ENCODE data around the gene C8G.

The C8G gene

GRCh38 chr9:136901516-136902258 lies 43.4 kb upstream of the C8G start:
- no peak for DNase-seq (ENCODE audit: low spot score)
- TF ChIP-seq CTCF (IDR thresholded peaks at IDR 0.05), result no peak
- Histone ChIP-seq H3K4me3 (peak overlapping the region; percentile 47), H3K27ac (peak overlapping the region; percentile 60 to 78)

- Histone ChIP-seq H3K4me3 (peak overlapping the region; percentile 47), H3K27ac (peak overlapping the region; percentile 60 to 78)
- TF ChIP-seq CTCF (IDR thresholded peaks at IDR 0.05), result no peak
- no peak for DNase-seq (ENCODE audit: low spot score)
These were observed 42.7 kb upstream of the C8G start for GRCh38 chr9:136902259-136902821.

- peak overlapping the region; percentile 60 to 78 for H3K27ac ChIP-seq
- H3K4me3 ChIP-seq, result no peak overlapping the region
- TF ChIP-seq CTCF (IDR thresholded peaks at IDR 0.05), result no peak
- DNase-seq (ENCODE audit: low spot score), result peak; percentile 88
These were observed 41.9 kb upstream of the C8G start for GRCh38 chr9:136903041-136903554.

- H3K27ac ChIP-seq, result no peak overlapping the region
These were observed 38.8 kb upstream of the C8G start for GRCh38 chr9:136906266-136906665.

GRCh38 chr9:136907011-136907914 lies 37.8 kb upstream of the C8G start:
- TF ChIP-seq CTCF (IDR thresholded peaks at IDR 0.05), result no peak
- DNase-seq (ENCODE audit: low spot score), result no peak
- no peak overlapping the region for H3K27ac ChIP-seq
- H3K4me3 ChIP-seq, result no peak overlapping the region

More at GRCh38 chr9:136906266-136906665, 38.8 kb upstream of the C8G start:
- H3K4me3 ChIP-seq, result no peak overlapping the region
- TF ChIP-seq CTCF (IDR thresholded peaks at IDR 0.05), result no peak
- no peak for DNase-seq (ENCODE audit: low spot score)

GRCh38 chr9:136910197-136910900 lies 34.7 kb upstream of the C8G start:
- Histone ChIP-seq H3K4me3 (no peak overlapping the region), H3K27ac (no peak overlapping the region)
- TF ChIP-seq CTCF (IDR thresholded peaks at IDR 0.05), result no peak
- no peak for DNase-seq (ENCODE audit: low spot score)
